NCI-H2107 (cell line): ENCODE measurements around the gene ASPRV1.

Experiments used
- DNase-seq: peaks from one replicate; lab custom pipeline; 2025; lab: John Stamatoyannopoulos, UW

The ASPRV1 gene

GRCh38 chr2:69988086-69988635 lies 26.7 kb upstream of the ASPRV1 start:
- no peak for DNase-seq

GRCh38 chr2:69986691-69987090 lies 25.3 kb upstream of the ASPRV1 start:
- DNase-seq, result no peak

GRCh38 chr2:69985688-69986087 lies 24.3 kb upstream of the ASPRV1 start:
- DNase-seq, result no peak

GRCh38 chr2:69985216-69985615 lies 23.8 kb upstream of the ASPRV1 start:
- DNase-seq, result no peak

- DNase-seq, result no peak
Measured at GRCh38 chr2:69983392-69983966, 22.0 kb upstream of the ASPRV1 start.

- no peak for DNase-seq
Measured at GRCh38 chr2:69979902-69980807, 18.7 kb upstream of the ASPRV1 start.

- no peak for DNase-seq
Measured at GRCh38 chr2:69977906-69978482, 16.6 kb upstream of the ASPRV1 start.

GRCh38 chr2:69977186-69977585 lies 15.8 kb upstream of the ASPRV1 start:
- no peak for DNase-seq

GRCh38 chr2:69975853-69976462 lies 14.5 kb upstream of the ASPRV1 start:
- no peak for DNase-seq

GRCh38 chr2:69975136-69975852 lies 13.9 kb upstream of the ASPRV1 start:
- DNase-seq, result no peak

- no peak for DNase-seq
Measured at GRCh38 chr2:69973335-69973735, 11.9 kb upstream of the ASPRV1 start.

GRCh38 chr2:69972822-69973221 lies 11.4 kb upstream of the ASPRV1 start:
- DNase-seq, result no peak

- no peak for DNase-seq
Measured at GRCh38 chr2:69969991-69970390, 8.6 kb upstream of the ASPRV1 start.

- DNase-seq, result no peak
Measured at GRCh38 chr2:69969126-69969983, 7.9 kb upstream of the ASPRV1 start.

- DNase-seq, result no peak
Measured at GRCh38 chr2:69968609-69969008, 7.2 kb upstream of the ASPRV1 start.

GRCh38 chr2:69966496-69966895 lies 5.1 kb upstream of the ASPRV1 start:
- no peak for DNase-seq

- DNase-seq, result no peak
Measured at GRCh38 chr2:69965756-69966445, 4.5 kb upstream of the ASPRV1 start.

GRCh38 chr2:69964353-69964841 lies 3.0 kb upstream of the ASPRV1 start:
- DNase-seq, result no peak

GRCh38 chr2:69962986-69963730 lies 1.7 kb upstream of the ASPRV1 start:
- no peak for DNase-seq
